Middle frontal gyrus (tissue), 1 donor: Measurements from ENCODE around the gene ARL4A.

ENCODE experiments used
- DNase-seq: peaks from one replicate; pipeline ENCODE4 v3.0.0-alpha.2; 2015; ENCODE audit warnings: low spot score; ENCODE audit errors: extremely low spot score

ARL4A gene

GRCh38 chr7:12722636-12723605 is 35.5 kb downstream of the ARL4A start:
- no peak for DNase-seq

- no peak for DNase-seq
Measured at GRCh38 chr7:12725575-12726316, 38.3 kb downstream of the ARL4A start.

GRCh38 chr7:12726908-12727307 is 39.5 kb downstream of the ARL4A start:
- DNase-seq = no peak

- no peak for DNase-seq
Measured at GRCh38 chr7:12727455-12728191, 40.2 kb downstream of the ARL4A start.

- DNase-seq = no peak
Measured at GRCh38 chr7:12728192-12728538, 40.7 kb downstream of the ARL4A start.

- DNase-seq = no peak
Measured at GRCh38 chr7:12729112-12729511, 41.7 kb downstream of the ARL4A start.

- no peak for DNase-seq
Measured at GRCh38 chr7:12730523-12730922, 43.1 kb downstream of the ARL4A start.

GRCh38 chr7:12731214-12731656 is 43.8 kb downstream of the ARL4A start:
- DNase-seq = no peak

GRCh38 chr7:12731775-12732174 is 44.3 kb downstream of the ARL4A start:
- no peak for DNase-seq

- no peak for DNase-seq
Measured at GRCh38 chr7:12732428-12732827, 45.0 kb downstream of the ARL4A start.

- no peak for DNase-seq
Measured at GRCh38 chr7:12735923-12736322, 48.5 kb downstream of the ARL4A start.

GRCh38 chr7:12737373-12737772 is 49.9 kb downstream of the ARL4A start:
- DNase-seq = no peak

- no peak for DNase-seq
Measured at GRCh38 chr7:12737836-12738235, 50.4 kb downstream of the ARL4A start.

- no peak for DNase-seq
Measured at GRCh38 chr7:12738665-12739064, 51.2 kb downstream of the ARL4A start.
